ENCODE results near the gene UBE2G2.

GRCh38 chr21:44753357-44753756 lies 48.3 kb downstream of the UBE2G2 start:
- TF ChIP-seq, protein P1, sequence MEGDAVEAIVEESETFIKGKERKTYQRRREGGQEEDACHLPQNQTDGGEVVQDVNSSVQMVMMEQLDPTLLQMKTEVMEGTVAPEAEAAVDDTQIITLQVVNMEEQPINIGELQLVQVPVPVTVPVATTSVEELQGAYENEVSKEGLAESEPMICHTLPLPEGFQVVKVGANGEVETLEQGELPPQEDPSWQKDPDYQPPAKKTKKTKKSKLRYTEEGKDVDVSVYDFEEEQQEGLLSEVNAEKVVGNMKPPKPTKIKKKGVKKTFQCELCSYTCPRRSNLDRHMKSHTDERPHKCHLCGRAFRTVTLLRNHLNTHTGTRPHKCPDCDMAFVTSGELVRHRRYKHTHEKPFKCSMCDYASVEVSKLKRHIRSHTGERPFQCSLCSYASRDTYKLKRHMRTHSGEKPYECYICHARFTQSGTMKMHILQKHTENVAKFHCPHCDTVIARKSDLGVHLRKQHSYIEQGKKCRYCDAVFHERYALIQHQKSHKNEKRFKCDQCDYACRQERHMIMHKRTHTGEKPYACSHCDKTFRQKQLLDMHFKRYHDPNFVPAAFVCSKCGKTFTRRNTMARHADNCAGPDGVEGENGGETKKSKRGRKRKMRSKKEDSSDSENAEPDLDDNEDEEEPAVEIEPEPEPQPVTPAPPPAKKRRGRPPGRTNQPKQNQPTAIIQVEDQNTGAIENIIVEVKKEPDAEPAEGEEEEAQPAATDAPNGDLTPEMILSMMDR (conservative IDR thresholded peaks at IDR 0.05; ENCODE audit: low read depth, low read length) = no peak
- TF ChIP-seq EZH2 (IDR thresholded peaks at IDR 0.05; ENCODE audit: borderline replicate concordance, low read depth, low read length, poor library complexity, severe bottlenecking) = no peak

Data from A673 (cell line).